Measurements from ENCODE around the gene CYP2A13. TPM values are rescaled to one million over a fixed set of nuclear protein-coding genes. Genes with fewer than 3 reads are reported as not detected.
"Not testable (repeated sequence)": the region's sequence is repeated elsewhere in the genome, so short reads cannot be mapped to it uniquely, and the experiment has no call there.

Gene CYP2A13
- total and polyA plus RNA-seq, 9 of the 15 experiments (the other 6 are each of a cell fraction or from before 2014, with no cell fraction given) = not detected

- TF ChIP-seq RAD21 (CRISPR knock-in tag; conservative IDR thresholded peaks at IDR 0.05 in 1 of 2, IDR thresholded peaks at IDR 0.05 in 1 of 2) = peak; percentile 22 to 47; a peak in 3 of 4 replicates
- peak; percentile 25 for TF ChIP-seq RBM25 (IDR thresholded peaks at IDR 0.05; ENCODE audit: low read depth, low read length, severe bottlenecking)
- TF ChIP-seq ZNF384 (IDR thresholded peaks at IDR 0.05; ENCODE audit: low read depth, low read length) = peak; percentile 67
- TF ChIP-seq SMC3 (conservative IDR thresholded peaks at IDR 0.05; ENCODE audit: insufficient read depth, low read depth, low read length) = peak; percentile 42; the same call in 1 of the 2 replicates
- peak; percentile 42 to 73 (median 59); a peak in 5 of 6 replicates for TF ChIP-seq CTCF (IDR thresholded peaks at IDR 0.05 in 2 of 3, conservative IDR thresholded peaks at IDR 0.05 in 1 of 3; ENCODE audit: insufficient read depth in 2 of 3, low read depth in 1 of 3, low read length in 3 of 3)
- intact Hi-C loops (cut with micrococcal nuclease) = loop anchor here (5.0 kb wide), 1 partner anchor 136 kb away; the partner anchor contains the start of gene HNRNPUL1
- H3K36me3 ChIP-seq (ENCODE audit: control insufficient read depth, insufficient read depth, low read length); BruUV-seq (replicated peaks); H3K4me2 ChIP-seq (ENCODE audit: insufficient read depth, low read length); H2AFZ ChIP-seq (ENCODE audit: low read depth, low read length); H3K9ac ChIP-seq (ENCODE audit: insufficient read depth in 1 of 2, low read depth in 2 of 2, low read length in 2 of 2); H3K4me3 ChIP-seq; in situ Hi-C loops (cut with MboI); H3K79me2 ChIP-seq (ENCODE audit: control insufficient read depth, insufficient read depth, low read length); H3K9me3 ChIP-seq (replicated peaks; ENCODE audit: control insufficient read depth, insufficient read depth, low read depth, low read length); H4K20me1 ChIP-seq (replicated peaks; ENCODE audit: control insufficient read depth, insufficient read depth, low read length); H3K27ac ChIP-seq (ENCODE audit: extremely low read depth, low read depth, low read length); POLR2A ChIA-PET; H3K9me1 ChIP-seq (ENCODE audit: control insufficient read depth, insufficient read depth, low read length); ATAC-seq; H3K27me3 ChIP-seq (ENCODE audit: control insufficient read depth in 2 of 2, insufficient read depth in 2 of 2, low read length in 2 of 2): not testable (repeated sequence)
- H3K4me1 ChIP-seq (replicated peaks in 1 of 2; ENCODE audit: control insufficient read depth in 2 of 2, insufficient read depth in 2 of 2, low read length in 2 of 2) = peaks cover 0 to 14% of the 10 kb centered on the region in 2 experiments; a peak in 3 of 5 replicates
- 15% methylated on average over 2 of the region's 2 CpGs for WGBS (ENCODE audit: insufficient coverage, low coverage, missing lambda C conversion rate)
- peak in 3 of 4 experiments; percentile 27 to 32 (median 29) for DNase-seq (ENCODE audit: extremely low read depth in 1 of 4, low spot score in 3 of 4)
- CTCF ChIA-PET (ENCODE audit: low intra/inter-chr PET ratio) = interaction anchor here (0.6 to 1.3 kb wide), 6 partner anchors 18 to 328 kb away, joined by 3 to 6 read pairs (median 4); no protein-coding TSS in a partner anchor
- FAIRE-seq = peak; percentile 80
These were observed 38.5 kb downstream of the CYP2A13 start for GRCh38 chr19:41126765-41127203.
